DND-41 (cell line): Measurements from ENCODE around the gene KCNB1.

ENCODE experiments used
- ATAC-seq: fragments of 200-7000 bp; cut with Tn5 transposase; 3 replicates; pipeline ENCODE4 v1.9.1; 2021; ENCODE audit warnings: low read depth; ENCODE audit not compliant: insufficient read depth
- DNase-seq: peaks from one replicate; pipeline ENCODE4 v3.0.0-alpha.2; 2020
- H2AFZ ChIP-seq: 2 replicates; pipeline ENCODE4 v1.6.0; 2012; ENCODE audit warnings: low read depth, low read length
- H3K27ac ChIP-seq: 2 replicates; pipeline ENCODE4 v1.5.1; 2012; ENCODE audit warnings: low read length, inconsistent platforms
- H3K27me3 ChIP-seq: fragments of 200-600 bp; sonication (generic); 2 replicates; pipeline ENCODE4 v1.6.0; 2012; ENCODE audit warnings: low read length, mild to moderate bottlenecking, inconsistent platforms; ENCODE audit not compliant: insufficient read depth, poor library complexity
- H3K36me3 ChIP-seq: 2 replicates; pipeline ENCODE4 v1.5.1; 2012; ENCODE audit warnings: low read length, inconsistent platforms; ENCODE audit not compliant: insufficient read depth
- H3K4me1 ChIP-seq: 2 replicates; pipeline ENCODE4 v1.5.1; 2012; ENCODE audit warnings: mild to moderate bottlenecking, low read length; ENCODE audit not compliant: insufficient read depth
- H3K4me2 ChIP-seq: 2 replicates; pipeline ENCODE4 v1.6.0; 2012; ENCODE audit warnings: mild to moderate bottlenecking, moderate library complexity, low read length, inconsistent platforms; ENCODE audit not compliant: insufficient read depth
- H3K4me3 ChIP-seq, 2 experiments: fragments of 200-600 bp in 1 of 2; shearing (Covaris generic) in 1 of 2; 2 replicates each; pipeline ENCODE4 v1.5.1; 2012 to 2016; ENCODE audit warnings: inconsistent platforms in 2 of 2, low read length in 2 of 2, mild to moderate bottlenecking in 2 of 2, low read depth in 1 of 2, moderate library complexity in 1 of 2
- H3K79me2 ChIP-seq: 2 replicates; pipeline ENCODE4 v1.6.0; 2012; ENCODE audit warnings: low read length, inconsistent platforms; ENCODE audit not compliant: insufficient read depth
- H3K9ac ChIP-seq: 2 replicates; pipeline ENCODE4 v1.6.0; 2012; ENCODE audit warnings: low read depth, mild to moderate bottlenecking, inconsistent platforms, low read length, moderate library complexity
- H3K9me3 ChIP-seq: 2 replicates; pipeline ENCODE4 v1.5.1; 2012; ENCODE audit warnings: low read length, moderate library complexity, mild to moderate bottlenecking, inconsistent platforms; ENCODE audit not compliant: insufficient read depth, severe bottlenecking
- H4K20me1 ChIP-seq: 2 replicates; pipeline ENCODE4 v1.6.0; 2012; ENCODE audit warnings: low read length; ENCODE audit not compliant: insufficient read depth
- CTCF ChIP-seq: IDR thresholded peaks from 2 replicates; pipeline ENCODE4 v1.5.1; 2012; ENCODE audit warnings: borderline replicate concordance, low read length, moderate library complexity, mild to moderate bottlenecking; ENCODE audit not compliant: poor library complexity, severe bottlenecking; ENCODE audit errors: extremely low read depth
- EZH2 ChIP-seq: IDR thresholded peaks from 3 replicates; pipeline ENCODE4 v1.6.1; 2012; ENCODE audit warnings: borderline replicate concordance, low read depth, mild to moderate bottlenecking, moderate library complexity, low read length, inconsistent platforms; ENCODE audit not compliant: severe bottlenecking

Gene KCNB1

GRCh38 chr20:49405062-49405683 is 77.3 kb downstream of the KCNB1 start:
- TF ChIP-seq EZH2: no peak
- no peak for TF ChIP-seq CTCF
- Histone ChIP-seq H3K27me3 (peaks cover 23% of the 10 kb centered on the region), H3K9me3 (no peaks in the 10 kb centered on the region), H3K4me3 (no peak overlapping the region), H3K36me3 (no peaks in the 10 kb centered on the region), H3K4me1 (no peaks in the 10 kb centered on the region), H3K4me2 (no peak overlapping the region), H3K27ac (no peak overlapping the region), H3K9ac (no peak overlapping the region), H4K20me1 (no peaks in the 10 kb centered on the region), H2AFZ (no peak overlapping the region), H3K79me2 (no peaks in the 10 kb centered on the region)
- no peak for ATAC-seq
- no peak for DNase-seq

- no peaks in the 10 kb centered on the region for H3K9me3 ChIP-seq
- H3K79me2 ChIP-seq: no peaks in the 10 kb centered on the region
- ATAC-seq (no peak), DNase-seq (no peak)
- no peak overlapping the region for H3K4me3 ChIP-seq
- peaks cover 23% of the 10 kb centered on the region for H3K27me3 ChIP-seq
- no peak for TF ChIP-seq EZH2
- TF ChIP-seq CTCF: no peak
- H3K4me2 ChIP-seq: no peak overlapping the region
- H4K20me1 ChIP-seq: no peaks in the 10 kb centered on the region
- no peak overlapping the region for H2AFZ ChIP-seq
- no peak overlapping the region for H3K27ac ChIP-seq
- H3K36me3 ChIP-seq: no peaks in the 10 kb centered on the region
- no peaks in the 10 kb centered on the region for H3K4me1 ChIP-seq
- H3K9ac ChIP-seq: no peak overlapping the region
Observed at GRCh38 chr20:49404461-49404860, 78.0 kb downstream of the KCNB1 start.

GRCh38 chr20:49403911-49404310 is 78.6 kb downstream of the KCNB1 start:
- no peaks in the 10 kb centered on the region for H4K20me1 ChIP-seq
- H3K27me3 ChIP-seq: peaks cover 23% of the 10 kb centered on the region
- no peaks in the 10 kb centered on the region for H3K36me3 ChIP-seq
- no peak overlapping the region for H3K27ac ChIP-seq
- H3K79me2 ChIP-seq: no peaks in the 10 kb centered on the region
- no peak overlapping the region for H3K4me2 ChIP-seq
- H2AFZ ChIP-seq: no peak overlapping the region
- no peak overlapping the region for H3K9ac ChIP-seq
- DNase-seq (no peak), ATAC-seq (no peak)
- no peak overlapping the region for H3K4me3 ChIP-seq
- TF ChIP-seq EZH2 (no peak), CTCF (no peak)
- H3K4me1 ChIP-seq: no peaks in the 10 kb centered on the region
- H3K9me3 ChIP-seq: no peaks in the 10 kb centered on the region
